HUES64 (cell line): Measurements from ENCODE around the gene RASA3.
"Not testable (repeated sequence)": the region's sequence is repeated elsewhere in the genome, so short reads cannot be mapped to it uniquely, and the experiment has no call there.

Experiments
- H3K27ac ChIP-seq: 2 replicates; pipeline ENCODE4 v1.7.0; 2013; ENCODE audit warnings: low read depth, low read length, inconsistent platforms
- H3K27me3 ChIP-seq: 2 replicates; pipeline ENCODE4 v1.6.1; 2013; ENCODE audit warnings: mild to moderate bottlenecking, low read length; ENCODE audit not compliant: insufficient read depth
- H3K36me3 ChIP-seq: 2 replicates; pipeline ENCODE4 v1.6.1; 2013; ENCODE audit warnings: mild to moderate bottlenecking, low read length; ENCODE audit not compliant: insufficient read depth
- H3K4me1 ChIP-seq: 2 replicates; pipeline ENCODE4 v1.6.1; 2013; ENCODE audit warnings: mild to moderate bottlenecking, low read length, moderate library complexity; ENCODE audit not compliant: insufficient read depth
- H3K4me3 ChIP-seq: 2 replicates; pipeline ENCODE4 v1.5.1; 2013; ENCODE audit warnings: mild to moderate bottlenecking, low read length, moderate library complexity
- H3K9ac ChIP-seq: 2 replicates; pipeline ENCODE4 v1.6.1; 2013; ENCODE audit warnings: mild to moderate bottlenecking, low read depth, low read length
- H3K9me3 ChIP-seq: 2 replicates; pipeline ENCODE4 v1.6.1; 2013; ENCODE audit warnings: low read depth, low read length; ENCODE audit not compliant: insufficient read depth
- WGBS: fragments of 150-250, 120-280 bp; methylation state at CpG from one replicate; pipeline ENCODE4 v1.1.7; 2013; ENCODE audit warnings: missing lambda C conversion rate; 5-methylcytosine and 5-hydroxymethylcytosine counted together

RASA3 gene

DNA sequence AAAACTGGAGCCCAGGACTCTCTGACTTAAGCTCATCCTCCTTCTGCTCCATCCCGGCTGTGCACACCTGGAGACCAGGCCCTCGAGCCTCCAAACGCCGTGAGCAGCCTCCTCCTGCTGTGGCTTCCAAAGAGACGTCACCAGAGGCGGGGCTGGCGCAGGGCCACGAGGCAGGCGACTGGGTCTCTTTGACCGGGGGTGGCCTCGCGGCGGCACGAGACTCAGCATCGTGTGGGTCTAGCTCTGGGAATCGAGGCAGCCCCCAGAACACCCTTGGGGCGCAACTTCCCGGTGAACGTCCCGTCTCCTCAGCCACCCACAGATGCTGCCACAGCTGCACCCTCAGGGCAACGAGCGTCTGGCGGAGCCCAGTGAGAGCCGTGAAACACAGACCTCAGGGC lies 22.8 kb downstream of the RASA3 start:
- Histone ChIP-seq H3K4me3 (no peak overlapping the region), H3K9me3 (no peaks in the 10 kb centered on the region), H3K9ac (no peak overlapping the region), H3K36me3 (no peaks in the 10 kb centered on the region), H3K27me3 (no peaks in the 10 kb centered on the region), H3K27ac (no peak overlapping the region), H3K4me1 (peaks cover 28% of the 10 kb centered on the region)
- WGBS, result 71% methylated on average over 24 of the region's 24 CpGs

- no peak overlapping the region for H3K27ac ChIP-seq
Measured at GRCh38 chr13:114108894-114109293, 23.5 kb downstream of the RASA3 start.

GRCh38 chr13:114108141-114108761 lies 24.2 kb downstream of the RASA3 start:
- H3K4me1 ChIP-seq, result peaks cover 28% of the 10 kb centered on the region
- H3K9ac ChIP-seq, result no peak overlapping the region
- H3K9me3 ChIP-seq, result no peaks in the 10 kb centered on the region
- H3K27me3 ChIP-seq, result no peaks in the 10 kb centered on the region
- 93% methylated on average over 33 of the region's 33 CpGs for WGBS
- H3K36me3 ChIP-seq, result no peaks in the 10 kb centered on the region
- H3K4me3 ChIP-seq, result no peak overlapping the region
- no peak overlapping the region for H3K27ac ChIP-seq

More at GRCh38 chr13:114108894-114109293, 23.5 kb downstream of the RASA3 start:
- Histone ChIP-seq H3K4me1 (peaks cover 28% of the 10 kb centered on the region), H3K36me3 (no peaks in the 10 kb centered on the region), H3K9ac (no peak overlapping the region), H3K4me3 (no peak overlapping the region), H3K27me3 (no peaks in the 10 kb centered on the region), H3K9me3 (no peaks in the 10 kb centered on the region)
- WGBS, result 89% methylated on average over 20 of the region's 20 CpGs

DNA sequence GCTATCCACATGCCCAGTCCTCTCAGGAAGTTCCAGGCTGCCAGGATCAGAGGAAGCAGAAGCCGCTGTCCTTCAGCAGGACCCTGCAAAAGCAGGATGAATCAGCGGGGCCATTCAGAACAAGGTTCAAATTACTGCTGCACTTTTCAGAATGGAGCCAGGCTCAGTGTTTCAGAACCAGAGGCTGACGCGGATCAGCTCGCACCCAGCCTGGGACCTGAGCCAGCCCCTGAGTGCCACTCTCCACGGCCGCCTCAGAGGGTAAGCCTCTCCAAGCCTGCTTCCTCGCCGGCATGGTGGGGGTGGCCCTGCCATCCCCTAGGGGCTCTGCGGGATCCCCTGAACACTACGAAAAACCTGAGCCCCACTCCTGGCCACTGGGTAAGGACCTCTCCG lies 24.7 kb downstream of the RASA3 start:
- no peaks in the 10 kb centered on the region for H3K27me3 ChIP-seq
- H3K36me3 ChIP-seq, result no peaks in the 10 kb centered on the region
- H3K9me3 ChIP-seq, result no peaks in the 10 kb centered on the region
- H3K4me3 ChIP-seq, result no peak overlapping the region
- H3K27ac ChIP-seq, result no peak overlapping the region
- peaks cover 27% of the 10 kb centered on the region for H3K4me1 ChIP-seq
- WGBS, result 88% methylated on average over 12 of the region's 12 CpGs
- H3K9ac ChIP-seq, result no peak overlapping the region

GRCh38 chr13:114106991-114107685 lies 25.3 kb downstream of the RASA3 start:
- WGBS, result 93% methylated on average over 27 of the region's 27 CpGs
- Histone ChIP-seq H3K9ac (no peak overlapping the region), H3K4me3 (no peak overlapping the region), H3K27me3 (no peaks in the 10 kb centered on the region), H3K27ac (no peak overlapping the region), H3K4me1 (peaks cover 22% of the 10 kb centered on the region), H3K9me3 (no peaks in the 10 kb centered on the region), H3K36me3 (no peaks in the 10 kb centered on the region)

GRCh38 chr13:114106526-114106925 lies 25.9 kb downstream of the RASA3 start:
- WGBS, result 95% methylated on average over 7 of the region's 9 CpGs
- H3K27ac ChIP-seq, result no peak overlapping the region
- H3K9ac ChIP-seq, result no peak overlapping the region
- no peak overlapping the region for H3K4me3 ChIP-seq
- H3K36me3 ChIP-seq, result no peaks in the 10 kb centered on the region
- H3K27me3 ChIP-seq, result no peaks in the 10 kb centered on the region
- H3K4me1 ChIP-seq, result peaks cover 16% of the 10 kb centered on the region
- H3K9me3 ChIP-seq, result no peaks in the 10 kb centered on the region

GRCh38 chr13:114105521-114106225 lies 26.8 kb downstream of the RASA3 start:
- Histone ChIP-seq H3K4me1 (peaks cover 14% of the 10 kb centered on the region; the same call in 1 of the 2 replicates), H3K36me3 (no peaks in the 10 kb centered on the region), H3K27me3 (no peaks in the 10 kb centered on the region), H3K9me3 (no peaks in the 10 kb centered on the region), H3K9ac (no peak overlapping the region), H3K4me3 (no peak overlapping the region), H3K27ac (no peak overlapping the region)
- 92% methylated on average over 28 of the region's 30 CpGs for WGBS

- H3K4me3 ChIP-seq, result no peak overlapping the region
- WGBS, result 89% methylated on average over 24 of the region's 24 CpGs
- H3K27ac ChIP-seq, result no peak overlapping the region
- no peaks in the 10 kb centered on the region for H3K27me3 ChIP-seq
- no peak overlapping the region for H3K9ac ChIP-seq
- no peaks in the 10 kb centered on the region for H3K36me3 ChIP-seq
- no peaks in the 10 kb centered on the region for H3K9me3 ChIP-seq
- H3K4me1 ChIP-seq, result peaks cover 8% of the 10 kb centered on the region; the same call in 1 of the 2 replicates
Measured at GRCh38 chr13:114104655-114105520, 27.5 kb downstream of the RASA3 start.

DNA sequence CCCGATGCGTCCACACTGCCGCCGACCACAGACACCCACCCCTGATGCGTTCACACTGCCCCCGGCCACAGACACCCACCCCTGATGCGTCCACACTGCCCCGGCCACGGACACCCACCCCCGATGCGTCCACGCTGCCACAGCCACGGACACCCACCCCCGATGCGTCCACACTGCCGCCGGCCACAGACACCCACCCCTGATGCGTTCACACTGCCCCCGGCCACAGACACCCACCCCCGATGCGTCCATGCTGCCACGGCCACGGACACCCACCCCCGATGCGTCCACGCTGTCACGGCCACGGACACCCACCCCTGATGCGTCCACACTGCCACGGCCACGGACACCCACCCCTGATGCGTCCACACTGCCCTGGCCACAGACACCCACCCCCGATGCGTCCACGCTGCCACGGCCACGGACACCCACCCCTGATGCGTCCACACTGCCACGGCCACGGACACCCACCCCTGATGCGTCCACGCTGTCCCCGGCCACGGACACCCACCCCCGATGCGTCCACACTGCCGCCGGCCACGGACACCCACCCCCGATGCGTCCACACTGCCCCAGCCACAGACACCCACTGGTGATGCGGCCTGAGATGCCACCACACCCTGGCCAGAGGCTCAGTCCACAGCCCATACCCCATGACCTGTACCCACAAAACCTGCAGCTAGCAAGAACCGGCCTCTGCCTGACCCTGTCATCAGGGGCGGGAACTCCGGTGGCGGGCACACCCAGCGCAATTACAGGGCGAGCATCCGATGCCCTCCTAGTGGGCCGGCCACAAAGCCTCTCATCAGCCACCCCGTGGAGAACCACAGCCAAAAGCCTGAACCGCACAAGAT lies 28.4 kb downstream of the RASA3 start:
- Histone ChIP-seq H3K4me1 (no peaks in the 10 kb centered on the region), H3K36me3 (no peaks in the 10 kb centered on the region), H3K4me3 (no peak overlapping the region), H3K9ac (no peak overlapping the region), H3K9me3 (no peaks in the 10 kb centered on the region), H3K27me3 (no peaks in the 10 kb centered on the region), H3K27ac (no peak overlapping the region)
- 95% methylated on average over 61 of the region's 62 CpGs for WGBS

DNA sequence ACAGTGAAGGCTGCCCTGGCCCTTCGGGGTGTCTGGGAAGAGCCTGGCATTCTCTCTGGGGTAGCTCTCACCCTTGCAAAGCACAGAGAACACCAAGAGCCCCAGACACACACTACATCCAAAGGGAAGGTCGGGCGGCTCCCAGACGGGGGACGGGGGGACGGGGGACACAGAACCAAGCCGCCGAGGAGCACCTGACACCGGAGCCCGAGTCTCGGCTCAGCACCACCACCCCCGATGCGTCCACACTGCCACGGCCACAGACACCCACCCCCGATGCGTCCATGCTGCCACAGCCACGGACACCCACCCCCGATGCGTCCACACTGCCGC lies 29.2 kb downstream of the RASA3 start:
- H3K27me3 ChIP-seq, result not testable (repeated sequence)

More for the DNA sequence above, 29.2 kb downstream of the RASA3 start:
- H3K9ac ChIP-seq, H3K4me1 ChIP-seq, H3K9me3 ChIP-seq, H3K27ac ChIP-seq, H3K36me3 ChIP-seq, H3K4me3 ChIP-seq: not testable (repeated sequence)
- WGBS, result 97% methylated on average over 12 of the region's 20 CpGs
